Neuron (in vitro differentiated cells): Measurements from ENCODE around the gene ADAMTS17.
"Not testable (repeated sequence)": the region's sequence is repeated elsewhere in the genome, so short reads cannot be mapped to it uniquely, and the experiment has no call there.

Experiments used
- H2AFZ ChIP-seq: one replicate; pipeline ENCODE4 v1.6.1; 2013; ENCODE audit warnings: low read depth, mild to moderate bottlenecking, inconsistent platforms, low read length, moderate library complexity
- H3K27me3 ChIP-seq: one replicate; pipeline ENCODE4 v1.6.1; 2013; ENCODE audit warnings: low read length; ENCODE audit not compliant: insufficient read depth
- H3K36me3 ChIP-seq: one replicate; pipeline ENCODE4 v1.6.1; 2013; ENCODE audit warnings: low read length; ENCODE audit not compliant: insufficient read depth
- H3K4me1 ChIP-seq: one replicate; pipeline ENCODE4 v1.6.1; 2013; ENCODE audit warnings: low read length; ENCODE audit not compliant: insufficient read depth
- H3K4me3 ChIP-seq: 2 replicates; pipeline ENCODE4 v1.5.1; 2013; ENCODE audit warnings: mild to moderate bottlenecking, low read length, moderate library complexity
- H3K9me3 ChIP-seq: one replicate; pipeline ENCODE4 v1.6.1; 2013; ENCODE audit warnings: low read length

ADAMTS17 gene

GRCh38 chr15:100349321-100349695 is 7.5 kb upstream of the ADAMTS17 start:
- Histone ChIP-seq H3K4me1 (no peaks in the 10 kb centered on the region), H3K36me3 (no peaks in the 10 kb centered on the region), H2AFZ (peak overlapping the region; percentile 80), H3K4me3 (peak overlapping the region; percentile 50), H3K27me3 (no peaks in the 10 kb centered on the region), H3K9me3 (no peaks in the 10 kb centered on the region)

GRCh38 chr15:100348578-100348977 is 6.8 kb upstream of the ADAMTS17 start:
- no peaks in the 10 kb centered on the region for H3K4me1 ChIP-seq
- H3K27me3 ChIP-seq: no peaks in the 10 kb centered on the region
- no peak overlapping the region for H2AFZ ChIP-seq
- H3K9me3 ChIP-seq: no peaks in the 10 kb centered on the region
- H3K36me3 ChIP-seq: no peaks in the 10 kb centered on the region
- no peak overlapping the region for H3K4me3 ChIP-seq

GRCh38 chr15:100346866-100347512 is 5.2 kb upstream of the ADAMTS17 start:
- no peaks in the 10 kb centered on the region for H3K4me1 ChIP-seq
- H3K9me3 ChIP-seq: no peaks in the 10 kb centered on the region
- no peak overlapping the region for H3K4me3 ChIP-seq
- H3K27me3 ChIP-seq: peaks cover 11% of the 10 kb centered on the region
- no peaks in the 10 kb centered on the region for H3K36me3 ChIP-seq
- H2AFZ ChIP-seq: no peak overlapping the region

GRCh38 chr15:100345438-100345837 is 3.7 kb upstream of the ADAMTS17 start:
- Histone ChIP-seq H3K36me3 (no peaks in the 10 kb centered on the region), H3K4me1 (no peaks in the 10 kb centered on the region), H3K4me3 (no peak overlapping the region), H3K9me3 (no peaks in the 10 kb centered on the region), H3K27me3 (peaks cover 26% of the 10 kb centered on the region), H2AFZ (no peak overlapping the region)

- H3K4me3 ChIP-seq: no peak overlapping the region
- no peaks in the 10 kb centered on the region for H3K9me3 ChIP-seq
- H3K27me3 ChIP-seq: peaks cover 44% of the 10 kb centered on the region
- no peak overlapping the region for H2AFZ ChIP-seq
- H3K4me1 ChIP-seq: no peaks in the 10 kb centered on the region
- no peaks in the 10 kb centered on the region for H3K36me3 ChIP-seq
Observed at GRCh38 chr15:100343251-100343650, 1.5 kb upstream of the ADAMTS17 start.

GRCh38 chr15:100341239-100341749 is 481 bp downstream of the ADAMTS17 start:
- Histone ChIP-seq H2AFZ (peak overlapping the region; percentile 51), H3K27me3 (peaks cover 55% of the 10 kb centered on the region), H3K4me1 (no peaks in the 10 kb centered on the region), H3K4me3 (peak overlapping the region; percentile 45), H3K36me3 (no peaks in the 10 kb centered on the region), H3K9me3 (no peaks in the 10 kb centered on the region)

GRCh38 chr15:100340721-100341238 is 995 bp downstream of the ADAMTS17 start:
- no peaks in the 10 kb centered on the region for H3K36me3 ChIP-seq
- H3K27me3 ChIP-seq: peaks cover 55% of the 10 kb centered on the region
- H3K4me3 ChIP-seq: no peak overlapping the region
- no peaks in the 10 kb centered on the region for H3K9me3 ChIP-seq
- H2AFZ ChIP-seq: no peak overlapping the region
- no peaks in the 10 kb centered on the region for H3K4me1 ChIP-seq

GRCh38 chr15:100339999-100340398 is 1.8 kb downstream of the ADAMTS17 start:
- no peak overlapping the region for H3K4me3 ChIP-seq
- peaks cover 55% of the 10 kb centered on the region for H3K27me3 ChIP-seq
- H3K9me3 ChIP-seq: no peaks in the 10 kb centered on the region
- no peaks in the 10 kb centered on the region for H3K36me3 ChIP-seq
- no peaks in the 10 kb centered on the region for H3K4me1 ChIP-seq
- no peak overlapping the region for H2AFZ ChIP-seq

GRCh38 chr15:100339451-100339850 is 2.3 kb downstream of the ADAMTS17 start:
- not testable (repeated sequence) for H3K9me3 ChIP-seq, H3K4me3 ChIP-seq, H3K4me1 ChIP-seq, H2AFZ ChIP-seq, H3K36me3 ChIP-seq
- H3K27me3 ChIP-seq: peaks cover 55% of the 10 kb centered on the region

GRCh38 chr15:100338971-100339444 is 2.8 kb downstream of the ADAMTS17 start:
- Histone ChIP-seq H3K27me3 (peaks cover 55% of the 10 kb centered on the region), H2AFZ (no peak overlapping the region), H3K4me1 (no peaks in the 10 kb centered on the region), H3K36me3 (no peaks in the 10 kb centered on the region), H3K9me3 (no peaks in the 10 kb centered on the region), H3K4me3 (no peak overlapping the region)

GRCh38 chr15:100338247-100338646 is 3.5 kb downstream of the ADAMTS17 start:
- Histone ChIP-seq H3K9me3 (no peaks in the 10 kb centered on the region), H3K4me1 (no peaks in the 10 kb centered on the region), H2AFZ (no peak overlapping the region), H3K36me3 (no peaks in the 10 kb centered on the region), H3K4me3 (no peak overlapping the region), H3K27me3 (peaks cover 53% of the 10 kb centered on the region)

GRCh38 chr15:100337096-100338044 is 4.4 kb downstream of the ADAMTS17 start:
- Histone ChIP-seq H3K36me3 (no peaks in the 10 kb centered on the region), H3K9me3 (no peaks in the 10 kb centered on the region), H3K27me3 (peaks cover 48% of the 10 kb centered on the region), H2AFZ (no peak overlapping the region), H3K4me1 (no peaks in the 10 kb centered on the region), H3K4me3 (no peak overlapping the region)

- Histone ChIP-seq H3K9me3 (no peaks in the 10 kb centered on the region), H3K27me3 (peaks cover 35% of the 10 kb centered on the region), H3K4me3 (no peak overlapping the region)
Observed at GRCh38 chr15:100336061-100336460, 5.7 kb downstream of the ADAMTS17 start.

More at GRCh38 chr15:100336061-100336460, 5.7 kb downstream of the ADAMTS17 start:
- H2AFZ ChIP-seq: no peak overlapping the region
- no peaks in the 10 kb centered on the region for H3K36me3 ChIP-seq
- no peaks in the 10 kb centered on the region for H3K4me1 ChIP-seq
